Stimulated activated CD8-positive, alpha-beta memory T cell treated with anti-CD3 and anti-CD28 coated beads, Interleukin-7, amount 100 ng/mL, for 4 hours (primary cell): ENCODE data around the gene OR1M1.
A peak's percentile ranks its signal among the peaks of the same experiment; 100 is the strongest.

Experiments
- DNase-seq, 2 donors: peaks; one replicate each; pipeline ENCODE4 v3.0.0-alpha.2; 2020; ENCODE audit warnings: low read depth in 2 of 2

Gene OR1M1

DNA sequence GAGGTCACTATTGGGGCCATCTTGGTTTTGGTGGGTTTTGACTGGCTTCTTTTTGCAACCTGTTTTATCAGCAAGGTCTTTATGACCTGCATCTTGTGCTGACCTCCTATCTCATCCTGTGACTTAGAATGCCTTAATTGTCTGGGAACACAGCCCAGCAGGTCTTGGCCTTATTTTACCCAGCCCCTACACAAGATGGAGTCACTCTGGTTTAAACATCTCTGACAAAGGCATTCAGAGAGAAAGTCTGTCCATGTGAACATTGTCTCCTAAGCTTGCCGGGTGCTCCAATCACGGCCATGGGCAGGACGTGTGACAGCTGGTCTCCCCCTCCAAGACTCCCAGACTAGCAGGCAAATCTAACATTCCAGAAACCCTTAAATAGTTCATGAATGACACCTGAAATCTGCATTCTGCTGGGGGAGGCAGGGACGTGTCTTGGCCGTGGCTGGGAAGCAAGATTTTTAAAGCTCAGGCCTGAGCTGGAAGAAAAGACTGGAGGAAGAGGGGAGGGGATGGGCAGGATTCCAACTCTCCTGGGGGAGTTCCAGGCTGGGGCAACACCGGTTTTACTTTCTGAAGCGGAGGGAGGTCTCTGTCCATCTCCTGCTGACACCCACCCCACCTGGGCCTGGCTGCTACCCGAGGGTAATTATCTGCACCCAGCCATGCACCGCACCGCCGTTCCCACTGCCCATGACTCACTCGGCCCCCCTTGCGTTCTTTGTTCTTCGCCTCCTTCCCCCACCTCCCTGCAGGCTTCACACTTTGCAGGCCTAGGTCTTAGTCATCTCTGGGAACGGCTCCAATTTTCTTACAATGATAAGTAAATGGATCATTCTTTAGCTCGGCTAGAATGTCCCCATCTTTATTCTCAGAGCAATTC is 11.6 kb upstream of the OR1M1 start:
- DNase-seq = peak; percentile 1 to 9

DNA sequence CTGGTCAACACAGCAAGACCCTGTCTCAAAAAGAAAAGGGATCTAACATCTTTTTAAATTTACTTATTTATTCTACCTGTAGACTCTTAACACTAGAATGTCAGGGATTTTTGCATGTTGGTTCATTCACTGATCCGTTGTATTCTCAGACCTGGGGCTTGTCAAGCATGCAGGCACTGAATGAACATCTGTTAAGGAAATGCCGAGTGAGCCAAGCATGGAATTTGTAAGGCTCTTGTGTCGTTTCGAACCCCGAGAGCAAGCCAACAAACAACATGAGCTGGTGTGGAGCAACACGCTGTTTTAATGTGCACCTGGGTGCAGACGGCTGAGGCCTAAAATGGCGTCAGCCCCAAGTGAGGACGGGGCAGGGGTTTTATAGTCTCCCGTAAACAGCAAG is 10.0 kb upstream of the OR1M1 start:
- no peak for DNase-seq

DNA sequence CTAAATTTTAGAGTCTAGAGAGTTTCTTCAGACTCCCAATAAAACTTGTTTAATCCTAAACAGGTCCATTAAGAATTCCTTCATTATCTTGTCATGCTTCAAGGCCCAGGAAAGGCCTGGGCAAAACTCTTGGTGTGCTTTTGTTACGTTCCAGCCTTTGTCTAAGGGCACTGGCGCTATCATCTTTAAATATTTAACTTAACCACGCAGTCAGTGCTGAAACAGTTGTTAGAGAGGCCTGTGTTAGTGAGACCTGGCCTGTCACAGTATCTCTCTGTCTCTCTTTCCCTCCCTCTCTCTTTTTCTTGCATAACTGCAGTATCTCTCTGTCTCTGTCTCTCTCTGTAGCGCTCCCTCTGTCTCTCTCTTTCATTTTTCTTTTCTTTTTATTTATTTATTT is 8.2 kb upstream of the OR1M1 start:
- no peak for DNase-seq

GRCh38 chr19:9107375-9107774 is 20.5 kb downstream of the OR1M1 start, which contains the start of gene OR7G2:
Gene OR7G2, minus strand, starts transcription at chr19:9107475. Its CDS starts 4,232 bp downstream, at chr19:9103243.
- no peak for DNase-seq

DNA sequence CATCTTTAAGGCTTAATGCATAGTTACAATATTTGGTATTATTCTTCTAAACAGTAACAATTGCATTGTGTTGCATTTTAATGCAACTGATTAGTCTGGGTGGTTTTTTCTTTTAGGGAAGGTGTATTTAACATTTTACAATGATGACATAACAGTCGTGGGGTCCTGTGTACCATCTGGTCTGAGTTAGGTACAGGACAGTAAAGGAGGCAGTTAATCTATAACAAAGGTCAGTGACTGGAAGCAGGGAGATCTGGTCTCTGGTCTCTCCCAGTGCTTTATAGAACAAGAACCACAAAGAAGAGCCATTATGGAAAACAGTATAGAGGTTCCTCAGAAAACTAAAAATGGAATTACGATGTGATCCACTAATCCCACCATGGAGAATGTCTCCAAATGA is 23.1 kb downstream of the OR1M1 start:
- DNase-seq = no peak

GRCh38 chr19:9115307-9115813 is 28.5 kb downstream of the OR1M1 start, which contains the start of gene OR7G1:
Gene OR7G1, minus strand, starts transcription at chr19:9115763. Its CDS starts 0 bp downstream, at chr19:9115763.
- no peak for DNase-seq

GRCh38 chr19:9116547-9116946 is 29.7 kb downstream of the OR1M1 start:
- DNase-seq = no peak

- DNase-seq = no peak
These were observed 40.1 kb downstream of the OR1M1 start, which contains the start of gene OR7G3 for GRCh38 chr19:9126900-9127405. Gene OR7G3, minus strand, starts transcription at chr19:9126950. Its CDS starts 0 bp downstream, at chr19:9126950.

DNA sequence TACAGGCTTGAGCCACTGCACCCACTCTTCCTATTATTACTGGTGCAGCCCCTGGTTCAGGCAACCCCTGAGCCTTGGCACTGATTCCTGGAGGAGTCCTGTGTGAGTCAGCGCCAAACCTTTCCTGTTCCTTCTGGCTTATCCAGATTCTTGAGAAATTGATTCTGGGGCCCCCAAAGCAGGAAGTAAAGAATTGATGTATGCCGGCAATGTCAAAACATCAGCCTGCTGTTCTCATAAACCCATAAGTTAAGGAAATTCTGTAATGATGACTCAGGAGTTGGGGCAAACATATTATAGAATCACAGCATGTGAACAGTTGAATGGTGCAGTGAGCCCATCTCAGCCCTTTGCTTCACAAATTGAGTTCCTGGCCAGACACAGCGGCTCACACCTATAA is 41.3 kb downstream of the OR1M1 start:
- no peak for DNase-seq

DNA sequence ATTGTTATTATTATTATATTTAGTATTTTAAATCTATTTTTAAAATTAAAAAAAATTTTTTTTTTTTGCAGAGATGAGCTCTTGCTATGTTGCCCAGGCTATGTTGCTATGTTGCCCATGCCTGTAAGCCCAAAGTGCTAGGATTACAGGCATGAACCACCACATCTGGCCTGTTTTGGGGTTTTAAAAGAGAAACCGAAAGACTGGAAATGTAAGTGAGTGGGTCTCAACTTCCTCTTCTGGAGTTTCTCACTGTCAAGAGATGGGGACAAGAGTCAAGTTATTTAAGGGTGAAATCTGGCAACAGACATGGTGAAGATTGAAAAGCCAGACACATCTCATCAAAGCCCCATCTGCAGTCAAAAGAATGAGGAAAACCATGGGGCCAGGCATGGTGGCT is 44.1 kb downstream of the OR1M1 start:
- DNase-seq = no peak

DNA sequence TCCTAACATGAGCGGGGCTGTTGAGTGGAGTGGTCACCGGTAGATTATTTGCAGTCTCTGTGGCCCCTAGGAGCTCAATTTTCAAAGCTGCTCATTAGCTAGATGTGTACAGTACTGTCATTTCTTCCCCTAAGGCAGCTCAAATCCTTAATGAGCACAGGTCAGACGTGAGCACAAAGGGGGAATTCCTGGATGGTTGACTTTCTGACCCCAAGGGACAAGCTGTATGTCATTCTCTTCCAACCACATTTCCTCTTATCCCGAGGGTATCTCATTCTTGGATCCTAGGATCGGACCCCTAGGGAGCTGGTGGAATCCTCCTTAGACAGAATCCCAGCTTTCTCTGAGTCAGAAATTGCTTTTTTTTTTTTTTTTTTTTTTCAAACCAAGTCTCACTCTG is 45.6 kb downstream of the OR1M1 start:
- no peak for DNase-seq

DNA sequence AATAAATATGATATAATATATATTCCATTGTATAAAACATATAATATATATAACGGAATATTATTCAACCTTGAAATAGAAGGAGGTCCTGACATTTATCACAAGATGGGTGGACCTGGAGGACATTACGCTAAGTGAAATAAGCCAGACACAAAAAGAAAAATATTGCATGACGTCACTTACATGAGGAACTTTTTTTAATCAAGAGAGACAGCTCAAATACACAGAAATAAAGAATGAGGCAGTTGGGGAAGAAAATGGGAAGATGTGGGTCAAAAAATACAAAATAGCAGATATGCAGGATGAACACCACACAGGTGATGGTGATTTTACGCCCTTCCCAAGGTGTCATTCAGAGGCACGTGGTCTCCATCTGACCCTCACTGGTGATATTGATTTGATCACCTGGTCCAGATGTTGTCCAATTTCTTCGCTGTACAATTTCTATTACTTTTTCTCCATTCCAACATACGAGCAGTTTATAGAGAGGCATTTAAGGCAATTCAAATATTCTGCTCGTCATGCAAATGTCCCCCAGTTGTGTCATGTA is 52.8 kb downstream of the OR1M1 start:
- no peak for DNase-seq

GRCh38 chr19:9140159-9140874 is 53.5 kb downstream of the OR1M1 start, which contains the start of gene ZNF317:
Gene ZNF317, plus strand, starts transcription at chr19:9140397. Its CDS starts 15,620 bp downstream, at chr19:9156017.
- peak; percentile 78 to 87 for DNase-seq

GRCh38 chr19:9144920-9145319 is 58.1 kb downstream of the OR1M1 start:
- no peak for DNase-seq
